SU-DHL-6 (cell line): ENCODE results near the gene CD47.

Source experiments
- CTCF ChIP-seq: fragments of 200-600 bp; sonication (generic); IDR thresholded peaks from one replicate; pipeline ENCODE4 v1.5.1; 2017; ENCODE audit warnings: antibody characterized with exemption, mild to moderate bottlenecking, low read length, moderate library complexity; ENCODE audit not compliant: insufficient read depth, poor library complexity, severe bottlenecking
- EZH2phosphoT487 ChIP-seq: fragments of 200-600 bp; sonication (generic), shearing (Covaris generic); conservative IDR thresholded peaks from 2 replicates; pipeline ENCODE4 v1.6.1; 2018; ENCODE audit warnings: mild to moderate bottlenecking, antibody characterized with exemption, low read length, moderate library complexity, mixed read lengths

- TF ChIP-seq CTCF (no peak), EZH2phosphoT487 (no peak)
Measured at GRCh38 chr3:108103040-108103751, 12.4 kb upstream of the CD47 start.
